H9 (cell line): Measurements from ENCODE around the gene THAP4. TPM values are rescaled to one million over a fixed set of nuclear protein-coding genes. Genes with fewer than 3 reads are reported as not detected.

ENCODE experiments used
- DNase-seq: peaks from one replicate; pipeline ENCODE4 v3.0.0-alpha.2; 2017
- H2AFZ ChIP-seq: one replicate; pipeline ENCODE4 v1.6.1; 2013; ENCODE audit warnings: mild to moderate bottlenecking, low read length, control low read depth, moderate library complexity
- H2AK5ac ChIP-seq: 2 replicates; pipeline ENCODE4 v1.6.1; 2013; ENCODE audit warnings: low read length, control low read depth, mixed read lengths; ENCODE audit not compliant: insufficient read length
- H2BK120ac ChIP-seq: one replicate; pipeline ENCODE4 v1.6.1; 2013; ENCODE audit warnings: low read depth, mild to moderate bottlenecking, low read length, control low read depth, inconsistent platforms; ENCODE audit not compliant: poor library complexity, severe bottlenecking
- H2BK12ac ChIP-seq: 2 replicates; pipeline ENCODE4 v1.6.1; 2013; ENCODE audit warnings: low read length, control low read depth, mixed read lengths, low read depth; ENCODE audit not compliant: insufficient read length
- H2BK15ac ChIP-seq: 2 replicates; pipeline ENCODE4 v1.6.1; 2013; ENCODE audit warnings: low read depth, low read length, control low read depth
- H2BK20ac ChIP-seq: one replicate; pipeline ENCODE4 v1.6.1; 2013; ENCODE audit warnings: low read depth, mild to moderate bottlenecking, low read length, control low read depth, inconsistent platforms; ENCODE audit not compliant: poor library complexity, severe bottlenecking
- H2BK5ac ChIP-seq: 2 replicates; pipeline ENCODE4 v1.6.1; 2013; ENCODE audit warnings: low read length, control low read depth, mixed read lengths; ENCODE audit not compliant: insufficient read length
- H3K14ac ChIP-seq: 2 replicates; pipeline ENCODE4 v1.6.1; 2013; ENCODE audit warnings: low read length, control low read depth; ENCODE audit not compliant: insufficient read depth
- H3K18ac ChIP-seq: 2 replicates; pipeline ENCODE4 v1.6.1; 2013; ENCODE audit warnings: low read depth, mild to moderate bottlenecking, mixed read lengths, low read length, control low read depth; ENCODE audit not compliant: insufficient read length
- H3K23ac ChIP-seq: 2 replicates; pipeline ENCODE4 v1.6.1; 2013; ENCODE audit warnings: low read length, control low read depth, mixed read lengths, low read depth; ENCODE audit not compliant: insufficient read length
- H3K23me2 ChIP-seq: 2 replicates; pipeline ENCODE4 v1.6.1; 2013; ENCODE audit warnings: low read depth, mild to moderate bottlenecking, mixed read lengths, low read length, control low read depth; ENCODE audit not compliant: insufficient read length, poor library complexity, severe bottlenecking
- H3K27ac ChIP-seq: 2 replicates; pipeline ENCODE4 v1.5.1; 2013; ENCODE audit warnings: low read length, control low read depth, mixed read lengths, low read depth; ENCODE audit not compliant: insufficient read length
- H3K27me3 ChIP-seq: 2 replicates; pipeline ENCODE4 v1.6.1; 2013; ENCODE audit warnings: low read length, control low read depth, inconsistent platforms; ENCODE audit not compliant: insufficient read depth
- H3K4ac ChIP-seq: 2 replicates; pipeline ENCODE4 v1.6.1; 2013; ENCODE audit warnings: low read depth, mild to moderate bottlenecking, control low read depth, inconsistent platforms, low read length, moderate library complexity
- H3K4me1 ChIP-seq: 2 replicates; pipeline ENCODE4 v1.6.1; 2013; ENCODE audit warnings: low read length, control low read depth, inconsistent platforms; ENCODE audit not compliant: insufficient read depth
- H3K4me2 ChIP-seq: 2 replicates; pipeline ENCODE4 v1.6.1; 2013; ENCODE audit warnings: low read length, control low read depth, mixed read lengths; ENCODE audit not compliant: insufficient read length, insufficient read depth
- H3K56ac ChIP-seq: 2 replicates; pipeline ENCODE4 v1.6.1; 2013; ENCODE audit warnings: low read depth, mild to moderate bottlenecking, mixed read lengths, low read length, control low read depth; ENCODE audit not compliant: insufficient read length
- H3K79me1 ChIP-seq: 2 replicates; pipeline ENCODE4 v1.6.1; 2013; ENCODE audit warnings: low read depth, mild to moderate bottlenecking, moderate library complexity, low read length, control low read depth, inconsistent platforms; ENCODE audit not compliant: insufficient read depth, poor library complexity, severe bottlenecking
- H3K79me2 ChIP-seq: 2 replicates; pipeline ENCODE4 v1.6.1; 2013; ENCODE audit warnings: low read length, control low read depth, inconsistent platforms; ENCODE audit not compliant: insufficient read depth
- H3K9ac ChIP-seq: 2 replicates; pipeline ENCODE4 v1.6.1; 2013; ENCODE audit warnings: low read length, control low read depth, mixed read lengths; ENCODE audit not compliant: insufficient read length; ENCODE audit errors: extremely low read depth
- H3K9me3 ChIP-seq: one replicate; pipeline ENCODE4 v1.6.1; 2013; ENCODE audit warnings: low read depth, low read length, inconsistent platforms; ENCODE audit not compliant: control insufficient read depth
- H3T11ph ChIP-seq: one replicate; pipeline ENCODE4 v1.6.1; 2013; ENCODE audit warnings: mild to moderate bottlenecking, low read length, control low read depth, inconsistent platforms
- H4K20me1 ChIP-seq: one replicate; pipeline ENCODE4 v1.6.1; 2013; ENCODE audit not compliant: control insufficient read depth, insufficient read length, insufficient read depth
- H4K5ac ChIP-seq: 2 replicates; pipeline ENCODE4 v1.6.1; 2013; ENCODE audit warnings: low read depth, mild to moderate bottlenecking, mixed read lengths, low read length, control low read depth; ENCODE audit not compliant: insufficient read length
- H4K8ac ChIP-seq: replicated peaks from 2 replicates; pipeline ENCODE4 v1.6.1; 2013; ENCODE audit warnings: low read length, control low read depth, mixed read lengths, low read depth; ENCODE audit not compliant: insufficient read length
- H4K91ac ChIP-seq: 2 replicates; pipeline ENCODE4 v1.6.1; 2013; ENCODE audit warnings: low read depth, mild to moderate bottlenecking, moderate library complexity, mixed read lengths, low read length, control low read depth; ENCODE audit not compliant: insufficient read length
- H3K27ac Mint-ChIP-seq, 3 experiments: 2 replicates in 2 of 3; 3 replicates in 1 of 3; pipeline ENCODE4 v1.8.0; 2020 to 2021; ENCODE audit warnings: mixed read lengths in 3 of 3, mild to moderate bottlenecking in 1 of 3, moderate library complexity in 1 of 3
- H3K27me3 Mint-ChIP-seq: 2 replicates; pipeline ENCODE4 v1.8.0; 2021; ENCODE audit warnings: low read depth, mild to moderate bottlenecking, moderate library complexity, mixed read lengths
- H3K36me3 Mint-ChIP-seq, 3 experiments: 2 replicates in 2 of 3; 3 replicates in 1 of 3; pipeline ENCODE4 v1.8.0; 2020 to 2021; ENCODE audit warnings: low read depth in 3 of 3, mixed read lengths in 3 of 3; ENCODE audit not compliant: insufficient read depth in 1 of 3
- H3K4me1 Mint-ChIP-seq, 2 experiments: 2 replicates each; pipeline ENCODE4 v1.8.0; 2020; ENCODE audit warnings: mixed read lengths in 2 of 2
- H3K4me3 Mint-ChIP-seq, 2 experiments: 2 replicates in 1 of 2; 3 replicates in 1 of 2; pipeline ENCODE4 v1.8.0; 2020 to 2021; ENCODE audit warnings: mild to moderate bottlenecking in 2 of 2, mixed read lengths in 2 of 2, moderate library complexity in 1 of 2
- H3K9me3 Mint-ChIP-seq, 2 experiments: 2 replicates in 1 of 2; 3 replicates in 1 of 2; pipeline ENCODE4 v1.8.0; 2020; ENCODE audit warnings: mild to moderate bottlenecking in 2 of 2, mixed read lengths in 2 of 2, moderate library complexity in 1 of 2
- WGBS: extraction: QIAGEN DNeasy Blood & Tissue Kit; methylation state at CpG from one replicate; pipeline ENCODE4 v1.1.7; 2013; ENCODE audit warnings: missing lambda C conversion rate, low lambda C conversion rate, mixed read lengths; ENCODE audit not compliant: insufficient read length; ENCODE audit errors: extremely low coverage; 5-methylcytosine and 5-hydroxymethylcytosine counted together
- total RNA-seq: library from RNA; stranded (reverse); gene quantifications from 2 replicates; pipeline ENCODE4 v1.2.1, GENCODE V29; 2021
- TF ChIP-seq, protein P1 (sequence below): fragments of 200-600 bp; sonication (generic); conservative IDR thresholded peaks from 3 replicates; pipeline ENCODE4 v1.8.0; 2021; ENCODE audit warnings: antibody characterized with exemption, mild to moderate bottlenecking

The THAP4 gene
- total RNA-seq, 1 experiment from 2014 or later, result 70.6 TPM

GRCh38 chr2:241653210-241653750, 16.3 kb upstream of the THAP4 start:
- Histone ChIP-seq H4K5ac (no peak overlapping the region), H3K14ac (no peak overlapping the region), H3K4ac (no peak overlapping the region), H4K91ac (no peak overlapping the region), H3K27ac (no peak overlapping the region), H2BK20ac (no peak overlapping the region), H3T11ph (no peak overlapping the region), H3K4me1 (peaks cover 4% of the 10 kb centered on the region; the same call in 1 of the 2 replicates), H3K56ac (no peak overlapping the region), H3K79me1 (peaks cover 8% of the 10 kb centered on the region), H2BK5ac (no peak overlapping the region), H2AK5ac (no peak overlapping the region), H3K23ac (no peak overlapping the region), H3K18ac (no peak overlapping the region), H4K20me1 (no peaks in the 10 kb centered on the region), H3K27me3 (no peaks in the 10 kb centered on the region), H2BK15ac (no peak overlapping the region), H2AFZ (no peak overlapping the region), H3K23me2 (no peaks in the 10 kb centered on the region), H2BK12ac (no peak overlapping the region), H3K4me2 (no peak overlapping the region), H3K9ac (no peak overlapping the region), H2BK120ac (no peak overlapping the region), H3K9me3 (no peaks in the 10 kb centered on the region), H3K79me2 (peaks cover 10% of the 10 kb centered on the region; the same call in 1 of the 2 replicates), H4K8ac (no peak overlapping the region)
- peaks cover 17 to 22% of the 10 kb centered on the region in 2 experiments for H3K4me1 Mint-ChIP-seq
- WGBS, result no CpG with 5 or more reads among the region's 13 CpGs
- H3K27me3 Mint-ChIP-seq, result no peaks in the 10 kb centered on the region
- no peaks in the 10 kb centered on the region for H3K9me3 Mint-ChIP-seq
- no peak overlapping the region for H3K4me3 Mint-ChIP-seq
- H3K36me3 Mint-ChIP-seq, result peaks cover 30 to 67% (median 60%) of the 10 kb centered on the region in 3 experiments
- TF ChIP-seq, protein P1, sequence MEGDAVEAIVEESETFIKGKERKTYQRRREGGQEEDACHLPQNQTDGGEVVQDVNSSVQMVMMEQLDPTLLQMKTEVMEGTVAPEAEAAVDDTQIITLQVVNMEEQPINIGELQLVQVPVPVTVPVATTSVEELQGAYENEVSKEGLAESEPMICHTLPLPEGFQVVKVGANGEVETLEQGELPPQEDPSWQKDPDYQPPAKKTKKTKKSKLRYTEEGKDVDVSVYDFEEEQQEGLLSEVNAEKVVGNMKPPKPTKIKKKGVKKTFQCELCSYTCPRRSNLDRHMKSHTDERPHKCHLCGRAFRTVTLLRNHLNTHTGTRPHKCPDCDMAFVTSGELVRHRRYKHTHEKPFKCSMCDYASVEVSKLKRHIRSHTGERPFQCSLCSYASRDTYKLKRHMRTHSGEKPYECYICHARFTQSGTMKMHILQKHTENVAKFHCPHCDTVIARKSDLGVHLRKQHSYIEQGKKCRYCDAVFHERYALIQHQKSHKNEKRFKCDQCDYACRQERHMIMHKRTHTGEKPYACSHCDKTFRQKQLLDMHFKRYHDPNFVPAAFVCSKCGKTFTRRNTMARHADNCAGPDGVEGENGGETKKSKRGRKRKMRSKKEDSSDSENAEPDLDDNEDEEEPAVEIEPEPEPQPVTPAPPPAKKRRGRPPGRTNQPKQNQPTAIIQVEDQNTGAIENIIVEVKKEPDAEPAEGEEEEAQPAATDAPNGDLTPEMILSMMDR, result no peak
- no peak for DNase-seq
- H3K27ac Mint-ChIP-seq, result no peak overlapping the region
